ENCODE measurements around the gene AAR2.

AAR2 gene, protein sequence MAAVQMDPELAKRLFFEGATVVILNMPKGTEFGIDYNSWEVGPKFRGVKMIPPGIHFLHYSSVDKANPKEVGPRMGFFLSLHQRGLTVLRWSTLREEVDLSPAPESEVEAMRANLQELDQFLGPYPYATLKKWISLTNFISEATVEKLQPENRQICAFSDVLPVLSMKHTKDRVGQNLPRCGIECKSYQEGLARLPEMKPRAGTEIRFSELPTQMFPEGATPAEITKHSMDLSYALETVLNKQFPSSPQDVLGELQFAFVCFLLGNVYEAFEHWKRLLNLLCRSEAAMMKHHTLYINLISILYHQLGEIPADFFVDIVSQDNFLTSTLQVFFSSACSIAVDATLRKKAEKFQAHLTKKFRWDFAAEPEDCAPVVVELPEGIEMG
- long read RNA-seq, transcript AAR2-202 (4 exons, 2,689 nt), result minor isoform, 38 of 430 reads
- long read RNA-seq, transcript AAR2-201 (4 exons, 2,430 nt), result major isoform, 332 of 430 reads
- long read RNA-seq, partial matches to known transcripts, result 39 of 430 reads
- long read RNA-seq, other reads (novel, unspliced or antisense), result 21 of 430 reads

DNA sequence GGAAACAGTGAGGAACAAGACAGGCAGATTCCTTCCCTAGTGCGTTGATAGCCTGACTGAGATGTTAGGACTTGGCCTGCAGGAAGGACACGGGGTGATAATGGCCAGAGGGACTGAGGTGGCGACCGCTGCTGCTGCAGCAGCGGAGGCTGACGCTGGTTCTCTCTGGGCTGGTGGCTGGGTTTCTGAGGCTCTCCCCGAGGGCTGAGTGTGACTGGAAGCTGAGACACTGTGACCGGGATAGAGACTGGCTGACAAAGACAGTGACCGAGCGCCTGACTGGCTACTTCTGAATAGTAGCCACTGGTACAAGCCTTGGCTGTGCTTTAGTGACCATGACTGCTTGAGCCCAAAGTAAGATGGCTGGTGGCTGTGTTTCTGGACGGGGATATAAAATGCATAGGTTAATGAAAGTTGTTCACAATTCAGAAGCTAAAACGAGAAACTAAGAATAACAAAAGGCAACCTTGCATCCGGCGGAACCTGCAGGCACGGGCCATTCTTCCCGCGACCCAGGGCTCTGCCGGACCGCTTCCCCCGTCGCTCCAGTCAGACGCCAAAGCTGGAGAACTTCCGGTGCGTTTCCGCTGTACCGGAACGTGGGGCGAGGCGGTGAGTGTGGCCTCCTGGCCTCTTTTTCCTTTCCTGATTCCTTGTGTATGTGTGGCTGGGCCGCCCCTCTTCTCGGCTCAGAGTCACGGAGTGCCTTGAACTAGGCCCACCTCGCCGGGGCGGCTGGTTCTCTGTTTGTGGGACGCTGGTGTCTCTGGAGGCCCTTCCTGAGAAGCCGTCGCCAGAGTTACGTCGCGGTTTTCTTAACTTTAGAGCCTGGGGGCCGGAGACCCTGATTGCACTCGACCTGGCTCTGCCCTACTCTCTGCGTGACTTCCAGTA, at the start of gene AAR2:
AAR2 (plus strand) TSS at position 587 of the 894 bp plus-strand sequence. CDS start 3,391 bp downstream, outside the sequence.
- TF ChIP-seq POLR2AphosphoS5 (IDR thresholded peaks at IDR 0.05; ENCODE audit: low read depth) (peak; percentile 90), SPI1 (IDR thresholded peaks at IDR 0.05; ENCODE audit: borderline replicate concordance, low read depth) (0 out of 2 replicates have a peak, but pooled peaks have one; percentile 22), GABPA (IDR thresholded peaks at IDR 0.05; ENCODE audit: low read depth) (peak; percentile 98)
- TF ChIP-seq, protein P1, sequence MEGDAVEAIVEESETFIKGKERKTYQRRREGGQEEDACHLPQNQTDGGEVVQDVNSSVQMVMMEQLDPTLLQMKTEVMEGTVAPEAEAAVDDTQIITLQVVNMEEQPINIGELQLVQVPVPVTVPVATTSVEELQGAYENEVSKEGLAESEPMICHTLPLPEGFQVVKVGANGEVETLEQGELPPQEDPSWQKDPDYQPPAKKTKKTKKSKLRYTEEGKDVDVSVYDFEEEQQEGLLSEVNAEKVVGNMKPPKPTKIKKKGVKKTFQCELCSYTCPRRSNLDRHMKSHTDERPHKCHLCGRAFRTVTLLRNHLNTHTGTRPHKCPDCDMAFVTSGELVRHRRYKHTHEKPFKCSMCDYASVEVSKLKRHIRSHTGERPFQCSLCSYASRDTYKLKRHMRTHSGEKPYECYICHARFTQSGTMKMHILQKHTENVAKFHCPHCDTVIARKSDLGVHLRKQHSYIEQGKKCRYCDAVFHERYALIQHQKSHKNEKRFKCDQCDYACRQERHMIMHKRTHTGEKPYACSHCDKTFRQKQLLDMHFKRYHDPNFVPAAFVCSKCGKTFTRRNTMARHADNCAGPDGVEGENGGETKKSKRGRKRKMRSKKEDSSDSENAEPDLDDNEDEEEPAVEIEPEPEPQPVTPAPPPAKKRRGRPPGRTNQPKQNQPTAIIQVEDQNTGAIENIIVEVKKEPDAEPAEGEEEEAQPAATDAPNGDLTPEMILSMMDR (IDR thresholded peaks at IDR 0.05; ENCODE audit: insufficient read depth, low read length), result no peak
- TF ChIP-seq, protein P2, sequence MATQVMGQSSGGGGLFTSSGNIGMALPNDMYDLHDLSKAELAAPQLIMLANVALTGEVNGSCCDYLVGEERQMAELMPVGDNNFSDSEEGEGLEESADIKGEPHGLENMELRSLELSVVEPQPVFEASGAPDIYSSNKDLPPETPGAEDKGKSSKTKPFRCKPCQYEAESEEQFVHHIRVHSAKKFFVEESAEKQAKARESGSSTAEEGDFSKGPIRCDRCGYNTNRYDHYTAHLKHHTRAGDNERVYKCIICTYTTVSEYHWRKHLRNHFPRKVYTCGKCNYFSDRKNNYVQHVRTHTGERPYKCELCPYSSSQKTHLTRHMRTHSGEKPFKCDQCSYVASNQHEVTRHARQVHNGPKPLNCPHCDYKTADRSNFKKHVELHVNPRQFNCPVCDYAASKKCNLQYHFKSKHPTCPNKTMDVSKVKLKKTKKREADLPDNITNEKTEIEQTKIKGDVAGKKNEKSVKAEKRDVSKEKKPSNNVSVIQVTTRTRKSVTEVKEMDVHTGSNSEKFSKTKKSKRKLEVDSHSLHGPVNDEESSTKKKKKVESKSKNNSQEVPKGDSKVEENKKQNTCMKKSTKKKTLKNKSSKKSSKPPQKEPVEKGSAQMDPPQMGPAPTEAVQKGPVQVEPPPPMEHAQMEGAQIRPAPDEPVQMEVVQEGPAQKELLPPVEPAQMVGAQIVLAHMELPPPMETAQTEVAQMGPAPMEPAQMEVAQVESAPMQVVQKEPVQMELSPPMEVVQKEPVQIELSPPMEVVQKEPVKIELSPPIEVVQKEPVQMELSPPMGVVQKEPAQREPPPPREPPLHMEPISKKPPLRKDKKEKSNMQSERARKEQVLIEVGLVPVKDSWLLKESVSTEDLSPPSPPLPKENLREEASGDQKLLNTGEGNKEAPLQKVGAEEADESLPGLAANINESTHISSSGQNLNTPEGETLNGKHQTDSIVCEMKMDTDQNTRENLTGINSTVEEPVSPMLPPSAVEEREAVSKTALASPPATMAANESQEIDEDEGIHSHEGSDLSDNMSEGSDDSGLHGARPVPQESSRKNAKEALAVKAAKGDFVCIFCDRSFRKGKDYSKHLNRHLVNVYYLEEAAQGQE (IDR thresholded peaks at IDR 0.05; ENCODE audit: insufficient replicate concordance, low read depth), result peak; percentile 61
- no peaks in the 10 kb centered on the region for H3K27me3 ChIP-seq (ENCODE audit: insufficient read depth, poor library complexity, severe bottlenecking)
- H3K27ac ChIP-seq (replicated peaks), result peak within 1 kb of the TSS; percentile 79
- peak within 1 kb of the TSS; percentile 76 for H3K4me3 ChIP-seq (replicated peaks; ENCODE audit: insufficient read depth, low read length)
- peak; percentile 71 to 82 for DNase-seq (ENCODE audit: low read depth in 1 of 2, low spot score in 1 of 2)

DNA sequence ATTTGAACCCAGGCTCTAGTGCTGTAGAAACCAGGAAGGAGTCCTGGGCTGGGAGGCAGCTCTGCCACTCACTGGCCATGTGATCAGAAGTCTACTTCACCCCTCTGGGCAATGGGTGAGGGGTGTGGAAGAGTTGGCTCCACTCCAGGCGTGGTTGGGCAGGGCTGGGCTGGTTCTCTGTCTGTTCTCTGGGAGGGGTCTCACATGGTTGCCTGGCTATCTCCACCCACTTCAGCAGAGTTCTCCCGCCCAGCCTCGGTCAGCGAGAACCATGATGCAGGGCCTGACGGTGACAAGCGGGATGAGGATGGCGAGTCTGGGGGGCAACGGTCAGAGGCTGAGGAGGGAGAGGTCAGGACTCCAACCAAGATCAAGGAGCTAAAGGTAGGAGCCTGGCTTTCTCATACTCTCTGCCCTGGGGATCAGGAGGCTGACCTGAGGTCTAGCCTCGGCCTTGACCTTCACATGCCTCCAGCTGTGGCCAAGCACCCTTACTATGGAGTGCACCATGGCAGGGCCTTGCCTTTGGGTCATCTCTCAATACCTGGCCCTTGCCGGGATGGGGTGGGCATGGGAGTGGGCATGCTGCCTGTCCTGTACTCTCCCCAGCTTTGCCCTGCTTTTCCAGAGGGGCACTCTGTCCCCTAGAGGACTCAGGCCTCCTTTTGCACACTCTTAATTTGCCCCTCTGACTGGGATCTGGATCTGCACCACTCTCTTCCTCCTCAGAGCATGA, 42.1 kb upstream of the AAR2 start:
- Histone ChIP-seq H3K27me3 (ENCODE audit: insufficient read depth, poor library complexity, severe bottlenecking) (no peaks in the 10 kb centered on the region), H3K27ac (replicated peaks) (no peak overlapping the region), H3K4me3 (replicated peaks; ENCODE audit: insufficient read depth, low read length) (no peak overlapping the region)
- TF ChIP-seq, protein P2 (IDR thresholded peaks at IDR 0.05; ENCODE audit: insufficient replicate concordance, low read depth), result no peak
- TF ChIP-seq GABPA (IDR thresholded peaks at IDR 0.05; ENCODE audit: low read depth) (no peak), SPI1 (IDR thresholded peaks at IDR 0.05; ENCODE audit: borderline replicate concordance, low read depth) (no peak)
- DNase-seq (ENCODE audit: low read depth in 1 of 2, low spot score in 1 of 2), result no peak

DNA sequence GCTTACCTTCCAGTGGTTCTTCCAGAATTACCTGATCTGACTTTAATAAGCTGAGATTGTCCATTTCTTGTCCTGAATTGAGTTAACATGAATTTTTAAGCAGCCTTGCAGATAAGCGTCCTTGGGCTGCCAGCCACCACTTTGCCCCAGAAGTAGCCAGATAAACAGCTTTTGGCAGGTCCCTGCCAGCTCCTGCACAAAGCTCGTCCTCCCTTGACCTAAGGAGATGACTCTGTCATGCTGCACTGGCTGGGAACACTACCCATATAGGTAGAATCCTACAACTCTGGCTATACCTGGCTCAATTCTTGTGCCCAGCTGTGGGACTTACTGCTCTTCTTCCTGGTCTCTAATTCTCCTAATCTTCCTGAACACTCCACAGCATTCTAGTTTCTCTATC, 39.6 kb upstream of the AAR2 start:
- Histone ChIP-seq H3K27me3 (ENCODE audit: insufficient read depth, poor library complexity, severe bottlenecking) (no peaks in the 10 kb centered on the region), H3K27ac (replicated peaks) (no peak overlapping the region), H3K4me3 (replicated peaks; ENCODE audit: insufficient read depth, low read length) (no peak overlapping the region)
- no peak for DNase-seq (ENCODE audit: low read depth in 1 of 2, low spot score in 1 of 2)
- TF ChIP-seq POLR2AphosphoS5 (IDR thresholded peaks at IDR 0.05; ENCODE audit: low read depth) (no peak), SPI1 (IDR thresholded peaks at IDR 0.05; ENCODE audit: borderline replicate concordance, low read depth) (no peak), GABPA (IDR thresholded peaks at IDR 0.05; ENCODE audit: low read depth) (no peak)
- TF ChIP-seq, protein P2 (IDR thresholded peaks at IDR 0.05; ENCODE audit: insufficient replicate concordance, low read depth), result no peak
- TF ChIP-seq, protein P1 (IDR thresholded peaks at IDR 0.05; ENCODE audit: insufficient read depth, low read length), result no peak
